ENCODE results near the gene CSMD2.
"Not testable (repeated sequence)": the region's sequence is repeated elsewhere in the genome, so short reads cannot be mapped to it uniquely, and the experiment has no call there.

CSMD2 gene

GRCh38 chr1:34108269-34108668 is 56.8 kb downstream of the CSMD2 start:
- no peak for DNase-seq (ENCODE audit: low spot score)

DNA sequence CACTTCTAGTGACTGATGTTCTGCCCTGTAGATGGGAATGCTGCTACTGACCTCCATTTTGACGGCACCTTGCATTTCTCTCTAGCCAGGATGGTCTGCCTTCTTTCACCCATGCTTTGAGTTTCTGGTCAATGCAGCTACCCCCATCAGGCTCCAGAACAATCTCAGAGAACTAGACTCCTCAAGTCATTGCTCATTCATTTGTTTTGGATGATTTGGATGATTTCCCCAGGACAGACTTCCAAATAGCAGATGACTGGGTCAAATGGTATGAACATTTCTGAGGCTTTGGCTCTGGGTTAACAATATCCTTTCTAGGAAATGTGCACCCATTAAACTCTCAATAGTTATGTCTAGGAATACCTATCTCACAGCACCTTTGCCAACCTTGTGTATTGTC is 63.9 kb downstream of the CSMD2 start:
- no peak for DNase-seq (ENCODE audit: low spot score)

DNA sequence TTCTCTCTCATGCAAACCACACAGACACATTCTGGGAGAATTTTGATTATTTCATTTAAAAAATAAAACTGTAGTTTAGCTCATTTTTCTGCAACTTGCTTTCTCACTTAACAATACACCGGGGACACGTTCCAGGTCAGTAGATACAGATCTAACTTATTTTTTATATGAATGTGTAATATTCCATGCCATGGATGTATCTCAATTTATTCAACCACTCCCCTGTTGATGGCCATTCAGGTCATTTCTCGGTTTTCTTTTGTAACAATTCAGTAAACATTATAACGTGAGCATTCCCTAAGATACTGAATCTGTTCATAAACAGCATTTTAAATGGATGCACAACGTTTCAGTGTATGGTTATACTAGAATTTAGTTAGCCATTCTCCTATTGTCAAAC is 64.7 kb downstream of the CSMD2 start:
- DNase-seq (ENCODE audit: low spot score), result no peak

DNA sequence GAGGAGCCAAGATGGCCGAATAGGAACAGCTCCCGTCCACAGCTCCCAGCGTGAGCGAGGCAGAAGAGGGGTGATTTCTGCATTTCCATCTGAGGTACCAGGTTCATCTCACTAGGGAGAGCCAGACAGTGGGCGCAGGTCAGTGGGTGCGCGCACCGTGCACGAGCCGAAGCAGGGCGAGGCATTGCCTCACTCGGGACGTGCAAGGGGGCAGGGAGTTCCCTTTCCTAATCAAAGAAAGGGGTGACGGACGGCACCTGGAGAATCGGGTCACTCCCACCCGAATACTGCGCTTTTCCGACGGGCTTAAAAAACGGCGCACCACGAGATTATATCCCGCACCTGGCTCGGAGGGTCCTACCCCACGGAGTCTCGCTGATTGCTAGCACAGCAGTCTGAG is 72.6 kb downstream of the CSMD2 start:
- DNase-seq (ENCODE audit: low spot score), result not testable (repeated sequence)

DNA sequence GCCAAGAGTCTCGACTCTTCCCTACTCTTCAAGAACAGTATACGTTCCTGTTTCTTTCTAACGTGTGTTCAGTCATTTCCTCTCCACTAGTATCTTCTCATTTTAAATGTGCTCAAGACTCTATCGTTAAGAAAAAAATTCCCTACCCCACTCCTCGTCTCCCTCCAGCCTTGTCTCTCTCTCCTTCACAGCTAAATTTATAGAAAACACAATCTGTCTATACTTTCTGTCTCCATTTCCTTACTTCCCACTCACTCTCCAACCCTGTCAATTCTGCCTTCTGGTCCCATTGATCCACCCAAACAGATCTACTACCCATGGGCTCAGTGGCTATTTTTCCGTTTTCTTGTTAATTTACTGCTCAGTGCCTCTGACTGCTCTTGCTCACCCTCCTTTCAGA is 75.3 kb downstream of the CSMD2 start:
- no peak for DNase-seq (ENCODE audit: low spot score)

DNA sequence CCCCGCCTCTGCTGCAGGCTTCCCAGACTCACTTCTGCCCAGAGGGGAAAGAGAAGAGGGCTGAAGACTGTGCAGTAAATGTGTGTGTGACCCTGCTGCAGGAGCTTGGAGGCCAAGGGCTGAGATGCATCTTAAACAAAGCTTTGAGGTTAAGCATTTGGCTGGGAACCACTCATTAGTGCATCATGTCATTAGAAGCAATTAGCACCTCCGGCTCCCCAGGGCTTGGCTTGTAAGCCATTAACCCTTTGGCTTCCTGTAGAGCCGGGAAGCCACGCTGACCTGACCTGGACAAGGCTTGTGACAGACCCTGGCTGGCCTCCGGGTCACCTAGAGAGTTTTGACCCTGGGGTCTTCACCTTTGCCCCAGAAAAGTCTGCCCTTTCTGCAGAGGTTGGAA is 77.0 kb downstream of the CSMD2 start:
- DNase-seq (ENCODE audit: low spot score), result no peak

DNA sequence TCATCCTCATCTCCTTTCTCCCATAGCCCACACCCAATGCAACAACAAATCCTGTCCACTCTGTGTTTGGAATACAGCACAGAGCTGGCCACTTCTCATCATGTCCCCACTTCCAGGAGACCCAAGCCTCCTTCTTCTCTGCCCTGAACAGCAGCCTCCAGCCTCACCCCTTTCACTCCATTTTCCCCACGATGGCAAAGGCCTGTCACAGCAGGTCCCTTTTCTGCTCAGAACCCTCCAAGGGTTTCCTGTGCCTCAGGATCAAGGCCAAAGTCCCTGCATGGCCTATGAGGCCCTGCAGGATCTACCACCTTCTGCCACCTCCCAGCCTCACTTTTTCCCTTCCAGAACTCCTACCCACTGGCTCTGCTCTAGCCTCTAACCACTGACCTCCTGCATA is 78.5 kb downstream of the CSMD2 start:
- no peak for DNase-seq (ENCODE audit: low spot score)

GRCh38 chr1:34083974-34084373 is 81.1 kb downstream of the CSMD2 start:
- no peak for DNase-seq (ENCODE audit: low spot score)

- DNase-seq (ENCODE audit: low spot score), result not testable (repeated sequence)
Observed at GRCh38 chr1:34082085-34082670, 82.9 kb downstream of the CSMD2 start.

- no peak for DNase-seq (ENCODE audit: low spot score)
Observed at GRCh38 chr1:34078383-34078782, 86.6 kb downstream of the CSMD2 start.

GRCh38 chr1:34075576-34075975 is 89.5 kb downstream of the CSMD2 start:
- no peak for DNase-seq (ENCODE audit: low spot score)

DNA sequence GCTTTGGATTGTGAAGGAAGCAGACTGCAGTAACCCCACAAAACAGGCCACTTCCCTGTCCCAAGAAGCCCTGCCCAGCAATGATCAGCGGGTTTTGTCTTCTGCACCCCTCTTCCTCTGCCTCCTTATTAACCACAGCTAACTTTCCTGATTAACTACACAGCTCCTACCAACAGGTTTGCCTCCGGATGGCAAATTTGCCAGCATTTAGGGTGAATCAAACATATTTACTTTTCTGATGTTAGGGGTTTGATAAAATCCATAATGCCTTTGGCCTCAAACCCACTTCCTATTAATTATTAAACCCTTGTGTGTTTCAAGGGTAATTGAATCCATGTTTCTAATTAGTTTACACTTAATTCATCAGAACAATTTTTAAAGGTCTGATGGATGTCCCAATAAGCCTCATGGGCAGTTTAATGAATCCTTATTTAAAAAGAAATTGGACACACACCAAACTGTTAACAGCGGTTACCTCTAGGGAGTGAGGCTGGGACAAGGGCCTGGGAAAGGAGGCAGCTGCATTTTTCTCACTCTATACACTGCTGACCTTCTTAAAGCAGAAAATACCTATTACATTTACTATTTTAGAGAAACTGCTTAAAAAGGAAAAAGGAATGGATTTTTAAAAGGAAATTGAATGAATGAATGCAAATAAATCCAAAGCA is 91.9 kb downstream of the CSMD2 start:
- DNase-seq (ENCODE audit: low spot score), result no peak

DNA sequence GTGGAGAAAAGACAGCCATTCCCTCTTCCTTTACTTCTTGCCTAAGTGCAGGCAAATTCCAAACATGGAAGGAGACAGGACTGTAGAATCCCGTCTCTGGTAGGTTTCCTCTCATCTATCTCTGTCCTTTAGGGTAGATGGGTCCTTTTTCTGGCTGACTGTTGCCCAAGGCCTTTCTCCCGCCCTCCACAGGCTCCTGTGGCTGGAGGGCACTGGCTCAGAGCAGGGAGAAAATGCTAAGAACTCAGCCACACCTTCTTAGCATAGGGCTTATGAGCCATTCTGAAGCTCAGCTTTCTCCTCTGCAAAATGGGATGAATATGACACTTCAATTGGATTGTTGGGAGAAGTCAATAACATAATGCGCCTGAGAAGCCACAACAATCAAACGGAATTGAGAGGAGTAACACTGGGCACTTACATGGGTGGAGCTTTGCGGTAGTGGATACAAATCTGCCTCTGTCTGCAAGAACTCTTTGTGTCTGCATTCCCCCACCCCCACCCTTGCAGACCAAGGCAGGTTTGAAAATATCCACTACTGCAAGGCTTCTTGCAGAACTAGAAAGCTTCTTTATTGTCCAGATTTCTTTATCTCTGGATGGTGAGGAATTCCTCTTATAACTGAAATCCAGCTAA is 94.7 kb downstream of the CSMD2 start:
- DNase-seq (ENCODE audit: low spot score), result no peak

GRCh38 chr1:34066981-34067603 is 97.9 kb downstream of the CSMD2 start:
- no peak for DNase-seq (ENCODE audit: low spot score)

- no peak for DNase-seq (ENCODE audit: low spot score)
Observed at GRCh38 chr1:34066166-34066565, 98.9 kb downstream of the CSMD2 start.

DNA sequence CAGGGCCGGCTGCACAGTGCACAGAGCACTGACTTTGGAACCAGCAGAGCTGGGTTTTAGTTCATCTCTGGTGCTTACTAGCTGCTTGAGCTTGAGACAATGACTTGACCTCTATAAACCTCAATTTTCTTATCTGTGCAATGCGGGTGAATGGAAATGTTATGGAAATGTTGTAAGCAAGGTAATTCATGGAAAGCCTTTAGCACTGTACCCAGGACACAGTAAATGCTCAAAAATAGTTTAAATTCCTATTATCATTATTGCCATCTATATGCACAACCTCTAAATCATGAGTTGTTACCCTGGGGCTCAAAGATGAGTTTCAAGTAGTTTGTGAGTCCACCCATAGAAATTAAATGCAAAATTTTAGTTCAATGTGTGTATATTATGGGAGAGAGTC is 99.5 kb downstream of the CSMD2 start:
- no peak for DNase-seq (ENCODE audit: low spot score)

- no peak for DNase-seq (ENCODE audit: low spot score)
Observed at GRCh38 chr1:34060901-34061415, 104.1 kb downstream of the CSMD2 start.

DNA sequence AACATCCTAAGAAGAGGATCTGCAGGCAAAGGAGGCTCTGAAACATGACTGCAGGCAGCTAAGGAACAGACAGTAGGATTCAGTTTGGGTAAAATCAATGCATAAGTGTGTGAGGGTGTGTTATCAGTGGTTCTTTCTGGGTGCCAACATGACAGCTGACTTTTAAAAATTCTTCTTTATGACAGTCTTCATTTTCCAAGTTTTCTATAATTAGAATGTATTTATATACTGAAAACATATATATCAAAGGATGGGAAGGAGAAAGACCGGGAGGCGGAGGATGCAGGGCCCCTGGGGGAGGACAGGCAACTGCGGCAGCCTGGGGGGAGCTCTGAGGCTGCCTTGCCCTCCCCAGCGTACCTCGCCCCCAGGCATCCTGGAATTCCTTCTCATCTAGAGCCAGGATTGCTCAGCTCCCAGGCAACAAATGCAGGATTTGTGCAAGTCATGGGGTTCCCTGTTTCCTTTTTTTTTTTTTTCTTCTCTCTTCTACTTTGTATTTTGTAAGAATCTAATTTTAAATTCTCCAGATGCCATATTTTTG is 104.8 kb downstream of the CSMD2 start:
- no peak for DNase-seq (ENCODE audit: low spot score)

DNA sequence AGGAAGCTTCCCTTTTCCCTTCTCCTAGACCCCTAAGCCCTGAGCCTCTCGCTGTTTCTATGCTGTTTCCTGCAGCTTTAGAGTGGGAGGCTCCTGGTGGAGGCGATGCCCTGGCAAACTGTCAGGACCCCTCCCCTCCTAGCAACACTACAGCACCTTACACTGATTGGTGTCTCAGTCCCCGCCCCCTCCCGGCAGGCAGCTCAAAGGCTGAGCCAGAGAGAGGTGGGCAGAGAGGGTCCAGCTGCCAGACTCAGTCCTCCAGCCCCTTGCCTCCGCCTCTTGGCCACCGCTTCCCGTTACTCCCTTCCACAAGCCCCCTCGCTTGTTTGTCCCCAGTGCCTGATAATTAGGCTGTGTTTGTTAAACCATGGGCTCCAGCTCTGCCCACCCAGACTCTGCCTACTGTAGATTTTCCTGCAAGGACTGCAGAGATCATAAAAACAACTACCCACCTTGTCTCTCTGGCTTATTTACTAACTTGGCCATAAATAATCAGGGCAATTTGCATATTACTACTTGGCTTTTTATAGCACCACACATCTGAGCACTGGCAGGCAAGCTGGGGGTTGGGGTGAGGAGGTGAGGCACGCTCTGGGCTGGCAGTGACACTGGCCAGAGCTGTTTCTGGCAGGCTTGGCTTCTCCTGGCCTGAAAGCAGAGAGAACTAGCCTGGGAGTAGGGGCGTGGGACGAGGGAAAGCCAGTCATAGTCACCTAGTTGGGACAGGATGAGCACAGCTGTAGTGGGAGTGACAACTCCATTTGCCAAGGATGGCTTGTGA is 107.5 kb downstream of the CSMD2 start:
- DNase-seq (ENCODE audit: low spot score), result no peak

- no peak for DNase-seq (ENCODE audit: low spot score)
Observed at GRCh38 chr1:34055818-34056217, 109.2 kb downstream of the CSMD2 start.

DNA sequence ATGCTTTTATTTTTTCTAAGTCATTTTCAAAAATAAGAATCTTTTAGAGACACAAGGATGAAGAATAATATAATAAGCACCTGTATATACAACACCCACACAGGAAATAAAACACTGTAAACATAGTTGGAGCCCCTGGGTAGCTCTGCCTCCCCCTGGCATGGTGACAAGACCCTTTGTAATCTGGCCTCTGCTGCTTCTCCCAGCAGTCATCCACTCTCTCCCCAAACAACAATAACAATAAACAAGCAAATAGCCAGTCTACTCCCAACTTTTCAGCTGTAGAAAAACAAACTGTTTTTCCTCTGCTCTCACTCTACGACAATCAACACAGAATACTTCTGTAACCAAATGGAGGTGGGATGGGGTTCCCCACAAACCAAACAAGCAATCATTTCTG is 110.1 kb downstream of the CSMD2 start:
- no peak for DNase-seq (ENCODE audit: low spot score)

- DNase-seq (ENCODE audit: low spot score), result no peak
Observed at GRCh38 chr1:34053660-34054059, 111.4 kb downstream of the CSMD2 start.
